ENCODE measurements around the gene LTB. TPM values are rescaled to one million over a fixed set of nuclear protein-coding genes. Genes with fewer than 3 reads are reported as not detected.

The LTB gene
- total and polyA plus RNA-seq, 2 of the 13 experiments (the other 11 are each of a cell fraction or from before 2014, with no cell fraction given): 0.09 to 0.22 TPM

- TF ChIP-seq ZNF343 (CRISPR knock-in tag; IDR thresholded peaks at IDR 0.05) (0 out of 2 replicates have a peak, but pooled peaks have one; percentile 18), ZFP37 (CRISPR knock-in tag; IDR thresholded peaks at IDR 0.05; ENCODE audit: borderline replicate concordance) (no peak), ZNF484 (CRISPR knock-in tag; IDR thresholded peaks at IDR 0.05; ENCODE audit: borderline replicate concordance, low read depth) (no peak), KDM1A (CRISPR knock-in tag; IDR thresholded peaks at IDR 0.05) (no peak), ZNF253 (CRISPR knock-in tag; IDR thresholded peaks at IDR 0.05; ENCODE audit: borderline replicate concordance) (no peak), CBX1 (IDR thresholded peaks at IDR 0.05; ENCODE audit: low read depth) (peak; percentile 25), ATAD3A (CRISPR knock-in tag; IDR thresholded peaks at IDR 0.05) (no peak), NFE2L2 (IDR thresholded peaks at IDR 0.05; ENCODE audit: low read length) (no peak), NFE2L1 (CRISPR knock-in tag; IDR thresholded peaks at IDR 0.05; ENCODE audit: borderline replicate concordance) (no peak), ZBTB3 (CRISPR knock-in tag; IDR thresholded peaks at IDR 0.05; ENCODE audit: borderline replicate concordance, low read depth) (peak; percentile 88), ZMYM2 (CRISPR knock-in tag; IDR thresholded peaks at IDR 0.05) (0 out of 2 replicates have a peak, but pooled peaks have one; percentile 41), BHLHE40 (IDR thresholded peaks at IDR 0.05; ENCODE audit: low read length) (no peak), MAZ (IDR thresholded peaks at IDR 0.05; ENCODE audit: borderline replicate concordance, low read depth, low read length) (peak; percentile 21; the same call in 1 of the 2 replicates), MAZ (CRISPR knock-in tag; IDR thresholded peaks at IDR 0.05; ENCODE audit: low read depth) (peak; percentile 87), ZNF746 (CRISPR knock-in tag; IDR thresholded peaks at IDR 0.05) (no peak; the same call in 1 of the 2 replicates), RXRA (CRISPR knock-in tag; IDR thresholded peaks at IDR 0.05) (peak; percentile 60; the same call in 1 of the 2 replicates), ZNF570 (CRISPR knock-in tag; IDR thresholded peaks at IDR 0.05; ENCODE audit: borderline replicate concordance) (no peak)
Observed at GRCh38 chr6:31546958-31547726, 35.1 kb downstream of the LTB start, which contains the start of gene NFKBIL1 (continued).
